Heart right ventricle (tissue), 16 donors: Measurements from ENCODE around the gene MUC22. TPM values are rescaled to one million over a fixed set of nuclear protein-coding genes. Genes with fewer than 3 reads are reported as not detected.
A peak's percentile ranks its signal among the peaks of the same experiment; 100 is the strongest.

Source experiments
- ATAC-seq, 8 donors: fragments of 200-7000 bp; cut with Tn5 transposase; one replicate each; pipeline ENCODE4 v1.9.1; 2020; ENCODE audit warnings: mild to moderate bottlenecking in 8 of 8, moderate library complexity in 8 of 8, moderate number of reproducible peaks in 1 of 8
- DNase-seq, 2 donors: peaks; one replicate each; pipeline ENCODE4 v3.0.0-alpha.2; 2020
- H3K27ac ChIP-seq, 10 donors: fragments of 200-600 bp; sonication (generic) in 2 of 10; one replicate each; pipeline versions ENCODE4 v1.5.0 to v1.8.0; 2020 to 2022; ENCODE audit warnings: mild to moderate bottlenecking in 3 of 10
- H3K27me3 ChIP-seq, 7 donors: fragments of 200-600 bp; one replicate each; pipeline ENCODE4 v1.8.0; 2021 to 2022; ENCODE audit warnings: mild to moderate bottlenecking in 2 of 7
- H3K36me3 ChIP-seq, 9 donors: fragments of 200-600 bp; sonication (generic) in 1 of 9; one replicate each; pipeline versions ENCODE4 v1.5.0 to v1.8.0; 2020 to 2022; ENCODE audit warnings: mild to moderate bottlenecking in 2 of 9
- H3K4me1 ChIP-seq, 9 donors: fragments of 200-600 bp; sonication (generic) in 1 of 9; one replicate each; pipeline versions ENCODE4 v1.5.0 to v1.8.0; 2020 to 2022; ENCODE audit warnings: mild to moderate bottlenecking in 4 of 9
- H3K4me3 ChIP-seq, 10 donors: fragments of 200-600 bp; sonication (generic) in 2 of 10; one replicate each; pipeline versions ENCODE4 v1.5.0 to v1.8.0; 2020 to 2022; ENCODE audit warnings: mild to moderate bottlenecking in 7 of 10, moderate library complexity in 2 of 10
- H3K9me3 ChIP-seq, 11 donors: fragments of 200-600 bp in 10 of 11; sonication (generic) in 2 of 11; one replicate each; pipeline versions ENCODE4 v1.5.0 to v1.8.0; 2013 to 2022; ENCODE audit warnings: mild to moderate bottlenecking in 2 of 11, control low read depth in 1 of 11, moderate library complexity in 1 of 11
- WGBS, 2 donors: extraction: QIAGEN DNeasy Blood & Tissue Kit; methylation state at CpG; one replicate each; pipeline ENCODE4 v1.1.7; 2013; ENCODE audit warnings: inconsistent platforms in 1 of 2; 5-methylcytosine and 5-hydroxymethylcytosine counted together
- intact Hi-C, 10 donors: fragments of 100-400 bp; cut with DNase I; formaldehyde crosslinking; loops; one replicate each; pipeline versions ENCODE4 v1.11.1 to v1.14.2; 2022
- polyA plus RNA-seq, 2 donors: library from polyadenylated mRNA; stranded (reverse); fragments of 200-250 nt; gene quantifications; one replicate each; pipeline ENCODE4 v1.2.3, GENCODE V29; 2013
- total RNA-seq, 10 donors: library from RNA; stranded (reverse); fragmentation: NEBNext Ultra II Directional in 3 of 10; extraction: Animal tissue kit (Norgen Biotek cat#: 25700) in 3 of 10; gene quantifications; one replicate each; pipeline versions ENCODE4 v1.2.1 to v1.2.4, GENCODE V29; 2021 to 2023
- TF ChIP-seq, protein P1 (sequence below), 9 donors: fragments of 200-600 bp; sonication (generic) in 2 of 9; IDR thresholded peaks; one replicate each; pipeline versions ENCODE4 v1.5.0 to v1.8.0; 2021 to 2022; ENCODE audit warnings: antibody characterized with exemption in 9 of 9, mild to moderate bottlenecking in 5 of 9, moderate library complexity in 1 of 9
- donor health status: Arrhythmogenic right ventricular cardiomyopathy.
- donor health status: ischemic (EF 13 %, LVEDD 7.1; RV severe dilation, severe dysfunction).
- donor health status: healthy with polysubstance abuse.
- donor health status: DM: no; HTN: yes; CAD: no.
- donor health status: DM: no; HTN: no; CAD: no.
- donor health status: ischemic (EF 25% LVEDD 6.9; RV normal size, moderate dysfunction).
- donor health status: ischemic (EF 25% LVEDD 5.7; RV mildly dilated, moderate dysfunction).
- donor health status: healthy.
- donor health status: DM: yes; HTN: yes; CAD: no.
- donor health status: Ischemic cardiomyopathy.
- donor health status: ischemic (EF 35%, LVEDD 5.7; RV mildly dilated, moderate dysfunction).
- donor health status: nonischemic (EF 11% LVEDD 7.7; RV severe dilation, severe dysfunction).
- donor health status: DM: yes; HTN: yes; CAD: no.
- donor health status: PGD.
- donor health status: ischemic (EF 29% LVEDD 5.4; RV normal size, mild dysfunction).
- donor health status: nonischemic (EF 23%, LVEDD 6.1; RV moderate dilation, normal function).

Gene MUC22
- total and polyA plus RNA-seq, 12 donors, result under 0.01 to 0.64 (median 0.24) TPM

DNA sequence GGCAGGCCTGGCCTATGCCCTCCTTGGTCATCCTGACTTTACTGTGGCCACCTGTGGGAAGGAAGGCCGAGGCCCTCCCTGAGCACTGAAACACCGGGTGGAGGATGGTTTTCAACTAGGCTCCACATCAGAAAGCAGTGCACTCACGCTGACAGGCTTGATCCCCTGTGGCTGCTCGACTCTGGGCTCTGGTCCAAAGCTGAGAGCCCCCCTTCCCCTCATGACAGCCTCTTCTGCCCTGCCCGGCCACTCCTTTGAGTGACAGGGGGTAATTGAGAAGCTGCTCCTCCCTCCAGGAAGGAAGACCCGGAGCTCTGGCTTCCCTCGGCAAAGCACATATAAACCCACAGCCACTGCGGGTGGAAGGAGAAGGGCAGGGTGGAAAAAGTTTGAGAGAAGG lies 43.6 kb downstream of the MUC22 start:
- no peaks in the 10 kb centered on the region for H3K9me3 ChIP-seq
- DNase-seq (peak in 1 of 2 donors; percentile 24), ATAC-seq (peak in 3 of 8 donors; percentile 45 to 61 (median 57))
- peaks cover 0 to 13% (median 3%) of the 10 kb centered on the region in 7 donors for H3K27me3 ChIP-seq
- intact Hi-C loops, result no loop called here
- H3K4me1 ChIP-seq, result peaks cover 0 to 3% (median 0%) of the 10 kb centered on the region in 9 donors
- H3K4me3 ChIP-seq, result peak overlapping the region in 4 of 10 donors; percentile 5 to 22 (median 10)
- H3K36me3 ChIP-seq, result no peaks in the 10 kb centered on the region
- TF ChIP-seq, protein P1, sequence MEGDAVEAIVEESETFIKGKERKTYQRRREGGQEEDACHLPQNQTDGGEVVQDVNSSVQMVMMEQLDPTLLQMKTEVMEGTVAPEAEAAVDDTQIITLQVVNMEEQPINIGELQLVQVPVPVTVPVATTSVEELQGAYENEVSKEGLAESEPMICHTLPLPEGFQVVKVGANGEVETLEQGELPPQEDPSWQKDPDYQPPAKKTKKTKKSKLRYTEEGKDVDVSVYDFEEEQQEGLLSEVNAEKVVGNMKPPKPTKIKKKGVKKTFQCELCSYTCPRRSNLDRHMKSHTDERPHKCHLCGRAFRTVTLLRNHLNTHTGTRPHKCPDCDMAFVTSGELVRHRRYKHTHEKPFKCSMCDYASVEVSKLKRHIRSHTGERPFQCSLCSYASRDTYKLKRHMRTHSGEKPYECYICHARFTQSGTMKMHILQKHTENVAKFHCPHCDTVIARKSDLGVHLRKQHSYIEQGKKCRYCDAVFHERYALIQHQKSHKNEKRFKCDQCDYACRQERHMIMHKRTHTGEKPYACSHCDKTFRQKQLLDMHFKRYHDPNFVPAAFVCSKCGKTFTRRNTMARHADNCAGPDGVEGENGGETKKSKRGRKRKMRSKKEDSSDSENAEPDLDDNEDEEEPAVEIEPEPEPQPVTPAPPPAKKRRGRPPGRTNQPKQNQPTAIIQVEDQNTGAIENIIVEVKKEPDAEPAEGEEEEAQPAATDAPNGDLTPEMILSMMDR (IDR thresholded peaks at IDR 0.05), result no peak
- WGBS, 2 donors, result 17 to 18% methylated on average over 8 of the region's 8 CpGs
- H3K27ac ChIP-seq, result no peak overlapping the region

DNA sequence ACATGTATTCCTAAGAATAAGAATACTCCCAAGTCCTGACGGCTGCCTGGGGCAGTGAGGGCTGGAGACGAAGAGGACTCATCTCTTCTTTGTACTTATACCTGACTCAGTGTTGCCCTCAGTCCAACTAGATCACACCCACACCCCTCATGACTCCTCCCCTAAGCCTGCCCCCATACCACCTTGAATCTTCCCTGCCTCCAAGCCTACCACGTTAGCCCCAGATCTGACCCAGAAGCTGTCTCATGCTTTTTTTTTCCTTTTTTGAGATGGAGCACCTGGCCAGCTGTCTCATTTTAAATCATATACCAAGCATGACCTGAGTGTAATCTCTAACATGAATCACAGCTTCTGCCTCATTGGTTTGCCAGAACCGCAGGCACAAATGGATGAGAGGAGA lies 45.2 kb downstream of the MUC22 start:
- 84 to 91% methylated on average over 4 of the region's 4 CpGs for WGBS, 2 donors
- TF ChIP-seq, protein P1 (IDR thresholded peaks at IDR 0.05), result no peak
- ATAC-seq (no peak), DNase-seq (no peak)
- no peaks in the 10 kb centered on the region for H3K9me3 ChIP-seq
- H3K27ac ChIP-seq, result no peak overlapping the region
- H3K4me3 ChIP-seq, result no peak overlapping the region
- peaks cover 0 to 13% (median 0%) of the 10 kb centered on the region in 7 donors for H3K27me3 ChIP-seq
- peaks cover 0 to 3% (median 0%) of the 10 kb centered on the region in 9 donors for H3K4me1 ChIP-seq
- intact Hi-C loops, result loop anchor here in 1 of 10 donors (5.0 kb wide), 1 partner anchor 138 kb away; no protein-coding TSS in a partner anchor
- H3K36me3 ChIP-seq, result no peaks in the 10 kb centered on the region

DNA sequence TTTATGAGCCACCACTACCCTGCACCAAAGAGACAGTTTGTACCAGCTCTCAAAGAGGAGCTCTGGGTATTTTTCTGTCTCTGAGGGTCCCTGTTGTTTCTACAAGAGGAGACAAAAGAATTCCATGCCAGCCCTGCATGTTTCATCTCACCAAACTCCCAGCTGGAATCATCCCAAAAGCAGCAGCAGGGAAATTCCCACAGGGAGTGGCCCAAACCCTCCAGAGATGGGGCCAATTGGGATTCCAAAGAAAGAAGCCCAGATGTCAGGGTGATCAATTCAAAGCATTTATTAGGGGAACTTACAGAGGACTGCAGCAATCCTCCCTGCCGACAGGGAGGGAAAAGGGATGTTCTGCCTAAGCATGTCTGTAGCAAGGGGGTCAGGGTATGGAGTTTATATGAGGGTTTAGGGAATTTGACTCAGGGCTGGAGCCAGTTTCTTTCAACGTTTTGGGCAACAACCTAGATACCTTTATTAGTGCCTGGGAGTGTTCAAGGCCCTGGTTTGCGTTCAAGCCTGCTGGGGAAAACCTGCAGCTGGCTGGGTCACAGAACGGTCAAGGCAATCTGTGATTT lies 47.2 kb downstream of the MUC22 start:
- Histone ChIP-seq H3K36me3 (no peaks in the 10 kb centered on the region), H3K27ac (no peak overlapping the region), H3K4me1 (peaks cover 0 to 3% (median 0%) of the 10 kb centered on the region in 9 donors), H3K4me3 (no peak overlapping the region), H3K27me3 (peaks cover 0 to 13% (median 3%) of the 10 kb centered on the region in 7 donors), H3K9me3 (no peaks in the 10 kb centered on the region)
- intact Hi-C loops, result loop anchor here in 1 of 10 donors (5.0 kb wide), 1 partner anchor 140 kb away; no protein-coding TSS in a partner anchor
- TF ChIP-seq, protein P1 (IDR thresholded peaks at IDR 0.05), result no peak
- ATAC-seq (no peak), DNase-seq (no peak)
- 51 to 81% methylated on average over 4 of the region's 4 CpGs for WGBS, 2 donors

DNA sequence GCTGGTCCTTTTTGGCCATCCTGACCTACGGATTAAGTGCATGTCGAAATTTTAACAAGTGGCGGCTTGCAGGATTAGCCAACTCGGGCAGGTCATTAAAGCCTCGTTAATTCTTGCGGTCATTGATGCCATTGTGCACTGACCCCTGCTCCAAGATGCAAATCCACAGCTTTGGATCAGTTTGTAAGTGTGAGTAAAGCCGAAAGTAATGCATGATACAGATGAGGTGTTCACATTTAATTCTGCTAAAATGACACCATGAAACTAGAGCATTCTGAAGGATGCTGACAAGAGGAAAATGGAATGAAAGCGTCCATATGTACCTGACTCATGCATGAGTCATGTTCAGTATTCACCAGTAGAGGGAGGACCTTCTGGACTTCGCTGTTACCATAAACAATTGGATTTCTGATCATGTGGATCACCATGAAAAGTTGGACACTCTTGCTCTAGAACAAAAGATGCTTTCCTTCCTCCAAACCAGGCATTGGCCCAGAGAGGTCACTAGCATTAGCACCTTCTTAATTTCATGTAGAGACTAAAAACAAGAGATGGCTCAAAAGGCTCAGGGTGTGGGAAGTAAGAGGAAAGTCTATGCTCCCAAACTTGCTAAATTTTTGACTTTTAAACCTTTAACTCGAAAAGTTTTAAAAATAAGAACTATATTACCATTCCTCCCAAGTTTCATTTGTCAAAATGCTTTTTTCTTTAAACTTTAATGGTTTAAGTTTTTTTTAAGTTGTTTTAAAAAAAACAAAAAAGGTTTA lies 48.0 kb downstream of the MUC22 start:
- 67 to 75% methylated on average over 10 of the region's 10 CpGs for WGBS, 2 donors
- ATAC-seq (peak in 1 of 8 donors; percentile 41), DNase-seq (no peak)
- Histone ChIP-seq H3K36me3 (no peaks in the 10 kb centered on the region), H3K9me3 (no peaks in the 10 kb centered on the region), H3K27ac (no peak overlapping the region), H3K4me3 (no peak overlapping the region), H3K4me1 (peaks cover 0 to 3% (median 0%) of the 10 kb centered on the region in 9 donors), H3K27me3 (peaks cover 0 to 13% (median 3%) of the 10 kb centered on the region in 7 donors)
- intact Hi-C loops, result loop anchor here in 1 of 10 donors (5.0 kb wide), 1 partner anchor 141 kb away; no protein-coding TSS in a partner anchor
- TF ChIP-seq, protein P1 (IDR thresholded peaks at IDR 0.05), result peak; percentile 24 to 63 (median 46)
